Thyroid gland (tissue), 4 donors: Measurements from ENCODE around the gene DBT.
"Not testable (repeated sequence)": the region's sequence is repeated elsewhere in the genome, so short reads cannot be mapped to it uniquely, and the experiment has no call there.

Experiments
- POLR2A ChIP-seq, 2 donors: fragments of 450-650 bp; IDR thresholded peaks; one replicate each; pipeline ENCODE4 v1.6.1; 2017; ENCODE audit warnings: antibody characterized with exemption in 2 of 2, mild to moderate bottlenecking in 2 of 2, moderate library complexity in 1 of 2
- TF ChIP-seq, protein P1 (sequence below), 6 experiments: fragments of 200-600 bp in 3 of 6; fragments of 450-650 bp in 3 of 6; sonication (generic) in 3 of 6; IDR thresholded peaks; one replicate each; pipeline ENCODE4 v1.5.1; 2016 to 2019; ENCODE audit warnings: antibody characterized with exemption in 6 of 6, mild to moderate bottlenecking in 2 of 6, inconsistent platforms in 1 of 6, moderate library complexity in 1 of 6

DNA sequence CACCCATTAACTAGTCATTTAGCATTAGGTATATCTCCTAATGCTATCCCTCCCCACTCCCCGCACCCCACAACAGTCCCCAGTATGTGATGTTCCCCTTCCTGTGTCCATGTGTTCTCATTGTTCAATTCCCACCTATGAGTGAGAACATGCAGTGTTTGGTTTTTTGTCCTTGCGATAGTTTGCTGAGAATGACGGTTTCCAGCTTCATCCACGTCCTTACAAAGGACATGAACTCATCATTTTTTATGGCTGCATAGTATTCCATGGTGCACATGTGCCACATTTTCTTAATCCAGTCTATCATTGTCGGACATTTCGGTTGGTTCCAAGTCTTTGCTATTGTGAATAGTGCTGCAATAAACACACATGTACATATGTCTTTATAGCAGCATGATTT is 8.8 kb upstream of the DBT start:
- TF ChIP-seq, protein P1, sequence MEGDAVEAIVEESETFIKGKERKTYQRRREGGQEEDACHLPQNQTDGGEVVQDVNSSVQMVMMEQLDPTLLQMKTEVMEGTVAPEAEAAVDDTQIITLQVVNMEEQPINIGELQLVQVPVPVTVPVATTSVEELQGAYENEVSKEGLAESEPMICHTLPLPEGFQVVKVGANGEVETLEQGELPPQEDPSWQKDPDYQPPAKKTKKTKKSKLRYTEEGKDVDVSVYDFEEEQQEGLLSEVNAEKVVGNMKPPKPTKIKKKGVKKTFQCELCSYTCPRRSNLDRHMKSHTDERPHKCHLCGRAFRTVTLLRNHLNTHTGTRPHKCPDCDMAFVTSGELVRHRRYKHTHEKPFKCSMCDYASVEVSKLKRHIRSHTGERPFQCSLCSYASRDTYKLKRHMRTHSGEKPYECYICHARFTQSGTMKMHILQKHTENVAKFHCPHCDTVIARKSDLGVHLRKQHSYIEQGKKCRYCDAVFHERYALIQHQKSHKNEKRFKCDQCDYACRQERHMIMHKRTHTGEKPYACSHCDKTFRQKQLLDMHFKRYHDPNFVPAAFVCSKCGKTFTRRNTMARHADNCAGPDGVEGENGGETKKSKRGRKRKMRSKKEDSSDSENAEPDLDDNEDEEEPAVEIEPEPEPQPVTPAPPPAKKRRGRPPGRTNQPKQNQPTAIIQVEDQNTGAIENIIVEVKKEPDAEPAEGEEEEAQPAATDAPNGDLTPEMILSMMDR (IDR thresholded peaks at IDR 0.05): not testable (repeated sequence)
- not testable (repeated sequence) for TF ChIP-seq POLR2A (IDR thresholded peaks at IDR 0.05)
